SK-N-SH treated with all-trans-retinoic acid at 6 μM for 48 hours (cell line): ENCODE data around the gene B4GALNT4.

Experiments
- ATAC-seq: fragments of 200-7000 bp; cut with Tn5 transposase; 3 replicates; pipeline ENCODE4 v1.9.1; 2020; ENCODE audit warnings: mild to moderate bottlenecking, moderate library complexity
- ARNTL ChIP-seq: fragments of 450-650 bp; formaldehyde crosslinking; IDR thresholded peaks from 2 replicates; pipeline ENCODE4 v1.5.0; 2020; ENCODE audit warnings: low read depth, mild to moderate bottlenecking, moderate library complexity, borderline replicate concordance
- CREB5 ChIP-seq: fragments of 250-450 bp; sonication (Bioruptor Pico); IDR thresholded peaks from 2 replicates; pipeline ENCODE4 v1.5.1; 2020; ENCODE audit warnings: low read depth, mild to moderate bottlenecking, moderate library complexity
- CSDC2 ChIP-seq: fragments of 250-450 bp; sonication (Bioruptor Pico); IDR thresholded peaks from 2 replicates; pipeline ENCODE4 v1.5.0; 2020; ENCODE audit warnings: mild to moderate bottlenecking, moderate library complexity
- CSRNP3 ChIP-seq: fragments of 250-450 bp; sonication (Bioruptor Pico); IDR thresholded peaks from 2 replicates; pipeline ENCODE4 v1.5.1; 2021; ENCODE audit warnings: mild to moderate bottlenecking, moderate library complexity
- ESRRG ChIP-seq: fragments of 250-450 bp; sonication (Bioruptor Pico); IDR thresholded peaks from 2 replicates; pipeline ENCODE4 v1.6.1; 2021; ENCODE audit warnings: mild to moderate bottlenecking
- ISL1 ChIP-seq: fragments of 250-450 bp; sonication (Bioruptor Pico); IDR thresholded peaks from 2 replicates; pipeline ENCODE4 v2.1.2; 2022; ENCODE audit warnings: mild to moderate bottlenecking, moderate library complexity
- OSR1 ChIP-seq: fragments of 250-450 bp; sonication (Bioruptor Pico); IDR thresholded peaks from 2 replicates; pipeline ENCODE4 v1.8.0; 2022; ENCODE audit warnings: moderate library complexity, mild to moderate bottlenecking, inconsistent platforms
- PPARA ChIP-seq: fragments of 250-450 bp; sonication (Bioruptor Pico); IDR thresholded peaks from 2 replicates; pipeline ENCODE4 v1.5.0; 2020; ENCODE audit warnings: mild to moderate bottlenecking, borderline replicate concordance
- RARB ChIP-seq: fragments of 250-450 bp; sonication (Bioruptor Pico); IDR thresholded peaks from 2 replicates; pipeline ENCODE4 v1.8.0; 2021; ENCODE audit warnings: mild to moderate bottlenecking, moderate library complexity
- SNAI2 ChIP-seq: fragments of 250-450 bp; sonication (Bioruptor Pico); IDR thresholded peaks from 2 replicates; pipeline ENCODE4 v1.5.0; 2020; ENCODE audit warnings: mild to moderate bottlenecking, moderate library complexity
- TOX ChIP-seq: fragments of 250-450 bp; sonication (Bioruptor Pico); IDR thresholded peaks from 2 replicates; pipeline ENCODE4 v1.8.0; 2021; ENCODE audit warnings: mild to moderate bottlenecking, moderate library complexity, borderline replicate concordance
- TSHZ2 ChIP-seq: fragments of 250-450 bp; sonication (Bioruptor Pico); IDR thresholded peaks from 2 replicates; pipeline ENCODE4 v1.5.0; 2020; ENCODE audit warnings: mild to moderate bottlenecking, moderate library complexity
- ZC3H10 ChIP-seq: fragments of 250-450 bp; sonication (Bioruptor Pico); IDR thresholded peaks from 2 replicates; pipeline ENCODE4 v1.5.1; 2021; ENCODE audit warnings: mild to moderate bottlenecking, moderate library complexity
- ZFP30 ChIP-seq: fragments of 450-650 bp; formaldehyde crosslinking; IDR thresholded peaks from 2 replicates; pipeline ENCODE4 v1.5.0; 2022; ENCODE audit warnings: mild to moderate bottlenecking, moderate library complexity
- ZNF70 ChIP-seq: fragments of 450-650 bp; formaldehyde crosslinking; IDR thresholded peaks from 2 replicates; pipeline ENCODE4 v1.5.0; 2020; ENCODE audit warnings: mild to moderate bottlenecking, moderate library complexity
- ZNF8 ChIP-seq: fragments of 450-650 bp; formaldehyde crosslinking; IDR thresholded peaks from 2 replicates; pipeline ENCODE4 v1.5.0; 2020; ENCODE audit warnings: mild to moderate bottlenecking, moderate library complexity

Gene B4GALNT4

GRCh38 chr11:335779-336658 is 33.3 kb upstream of the B4GALNT4 start:
- ATAC-seq: no peak
- TF ChIP-seq CSRNP3 (no peak), ARNTL (CRISPR knock-in tag) (no peak), ISL1 (CRISPR knock-in tag) (no peak)

- ATAC-seq: no peak
- TF ChIP-seq SNAI2 (no peak), TSHZ2 (no peak), RARB (CRISPR knock-in tag) (no peak), ZFP30 (CRISPR knock-in tag) (no peak), TOX (CRISPR knock-in tag) (no peak), ISL1 (CRISPR knock-in tag) (no peak), ESRRG (CRISPR knock-in tag) (no peak), CSDC2 (CRISPR knock-in tag) (no peak)
Observed at GRCh38 chr11:336659-337198, 32.6 kb upstream of the B4GALNT4 start.

- ATAC-seq: no peak
Observed at GRCh38 chr11:337711-338110, 31.6 kb upstream of the B4GALNT4 start.

More at GRCh38 chr11:337711-338110, 31.6 kb upstream of the B4GALNT4 start:
- TF ChIP-seq SNAI2: no peak
- TF ChIP-seq ESRRG (CRISPR knock-in tag): no peak
- TF ChIP-seq ISL1 (CRISPR knock-in tag): no peak
- TF ChIP-seq CSRNP3: no peak
- TF ChIP-seq ZNF70: no peak
- no peak for TF ChIP-seq ARNTL (CRISPR knock-in tag)
- TF ChIP-seq ZNF8 (CRISPR knock-in tag): no peak
- TF ChIP-seq OSR1: no peak
- TF ChIP-seq CREB5 (CRISPR knock-in tag): no peak
- TF ChIP-seq TSHZ2: no peak
- TF ChIP-seq ZC3H10 (CRISPR knock-in tag): no peak
- no peak for TF ChIP-seq PPARA
